Erythroblast (primary cell): ENCODE data around the gene CTNND2.
A peak's percentile ranks its signal among the peaks of the same experiment; 100 is the strongest.

Experiments used
- DNase-seq, 2 experiments: peaks; one replicate each; lab custom pipeline; 2025; lab: John Stamatoyannopoulos, UW
- GATA1 ChIP-seq: IDR thresholded peaks from 2 replicates; pipeline ENCODE4 v1.6.1; 2011; ENCODE audit warnings: low read depth, mild to moderate bottlenecking, control low read depth, low read length, moderate library complexity
- POLR2A ChIP-seq: IDR thresholded peaks from 2 replicates; pipeline ENCODE4 v1.6.1; 2011; ENCODE audit warnings: mild to moderate bottlenecking, low read length

Gene CTNND2

GRCh38 chr5:11785771-11786352 lies 118.4 kb downstream of the CTNND2 start:
- no peak for DNase-seq
- TF ChIP-seq GATA1 (no peak), POLR2A (no peak)

GRCh38 chr5:11780641-11781345 lies 123.5 kb downstream of the CTNND2 start:
- TF ChIP-seq POLR2A (no peak), GATA1 (no peak)
- DNase-seq, result no peak

- DNase-seq, result no peak
- TF ChIP-seq POLR2A (no peak), GATA1 (no peak)
These were observed 127.2 kb downstream of the CTNND2 start for GRCh38 chr5:11777096-11777495.

GRCh38 chr5:11770310-11770709 lies 133.9 kb downstream of the CTNND2 start:
- no peak for TF ChIP-seq POLR2A
- no peak for TF ChIP-seq GATA1

GRCh38 chr5:11760934-11761603 lies 143.2 kb downstream of the CTNND2 start:
- TF ChIP-seq GATA1 (no peak), POLR2A (no peak)
- DNase-seq, result no peak

More at GRCh38 chr5:11770310-11770709, 133.9 kb downstream of the CTNND2 start:
- DNase-seq, result no peak

DNA sequence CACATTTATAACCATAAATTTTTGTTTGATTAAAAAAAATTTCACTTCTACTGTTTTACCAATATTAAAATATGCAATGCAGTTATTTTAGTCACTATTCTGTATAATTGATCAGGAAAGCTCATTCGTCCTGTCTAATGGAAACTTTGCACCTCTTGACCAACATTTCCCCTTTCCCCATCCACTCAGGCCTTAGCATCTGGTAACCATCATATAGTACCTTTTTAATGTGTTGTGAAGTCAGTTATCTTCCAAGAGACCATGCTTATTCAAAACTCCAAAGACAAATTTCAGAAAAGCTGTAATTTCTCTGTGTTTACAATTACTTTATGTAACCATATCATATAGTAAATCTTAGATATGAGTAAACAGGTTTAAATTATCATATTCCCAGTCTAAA lies 145.9 kb downstream of the CTNND2 start:
- DNase-seq, result no peak
- no peak for TF ChIP-seq POLR2A
- TF ChIP-seq GATA1, result no peak

GRCh38 chr5:11757661-11758060 lies 146.6 kb downstream of the CTNND2 start:
- DNase-seq, result no peak
- TF ChIP-seq POLR2A, result no peak

- DNase-seq, result no peak
- TF ChIP-seq POLR2A (no peak), GATA1 (no peak)
These were observed 167.2 kb downstream of the CTNND2 start for GRCh38 chr5:11737010-11737409.

DNA sequence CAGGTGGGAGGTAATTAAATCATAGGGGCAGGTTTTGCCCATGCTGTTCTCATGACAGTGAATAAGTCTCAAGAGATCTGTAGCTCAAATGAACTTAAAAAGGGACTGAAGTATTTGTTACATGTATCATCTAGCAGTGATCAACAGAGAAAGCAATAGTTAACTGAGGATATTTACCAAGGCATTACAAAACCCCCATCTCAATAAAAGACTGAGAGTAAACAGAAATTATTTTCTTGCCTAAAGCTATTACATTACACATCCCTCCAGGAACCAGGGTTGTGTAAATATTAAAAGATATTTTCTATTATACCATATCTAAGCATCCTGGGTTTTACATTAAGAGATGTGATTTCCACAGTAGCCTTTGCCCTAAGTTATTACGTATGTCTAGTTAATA lies 169.9 kb downstream of the CTNND2 start:
- TF ChIP-seq POLR2A, result no peak
- no peak for TF ChIP-seq GATA1
- DNase-seq, result no peak

DNA sequence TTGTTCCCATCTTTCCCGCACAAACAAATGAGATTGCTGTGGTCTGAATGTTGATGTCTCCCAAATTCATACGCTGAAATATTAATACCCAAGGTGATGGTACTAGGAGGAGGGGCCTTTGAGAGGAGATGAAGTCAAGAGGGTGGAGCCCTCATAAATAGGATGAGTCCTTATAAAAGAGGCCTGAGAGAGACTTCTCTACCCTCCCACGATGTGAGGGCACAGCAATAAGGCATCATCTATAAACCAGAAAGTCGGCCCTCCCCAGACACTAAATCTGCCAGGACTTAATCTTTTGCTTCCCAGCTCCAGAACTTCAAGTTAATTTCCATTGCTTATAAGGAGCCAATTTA lies 170.4 kb downstream of the CTNND2 start:
- no peak for DNase-seq
- TF ChIP-seq POLR2A (no peak), GATA1 (no peak)

DNA sequence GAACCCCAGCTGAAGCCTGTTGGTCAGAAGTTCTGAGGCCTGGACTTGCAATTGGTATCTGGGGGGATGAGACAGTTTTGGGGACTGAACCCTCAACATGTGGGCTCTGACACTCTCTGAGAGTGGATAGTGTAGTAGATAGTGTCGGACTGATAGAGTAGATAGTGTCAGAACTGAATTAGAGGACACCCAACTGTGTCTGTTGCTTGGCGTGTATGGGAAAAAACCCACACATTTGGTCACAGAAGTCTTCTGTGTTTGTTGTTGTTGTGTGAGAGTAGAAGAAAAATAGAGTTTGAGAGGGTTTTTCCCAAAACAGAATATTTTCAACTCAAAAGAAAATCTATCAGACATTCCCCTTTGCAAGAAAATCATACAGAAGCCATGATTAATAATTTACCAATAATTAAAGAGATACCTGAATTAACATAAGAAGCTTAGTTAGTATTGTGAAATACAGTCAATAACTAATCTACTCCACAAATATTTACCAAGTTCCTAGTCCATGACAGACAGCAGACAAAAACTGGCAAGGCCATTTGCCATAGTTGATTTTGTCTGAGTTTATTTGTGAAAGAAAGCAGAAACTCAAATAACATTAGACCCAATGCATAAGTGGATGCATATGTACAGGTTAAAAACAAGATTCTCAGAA lies 170.9 kb downstream of the CTNND2 start:
- no peak for DNase-seq
- no peak for TF ChIP-seq POLR2A
- no peak for TF ChIP-seq GATA1

DNA sequence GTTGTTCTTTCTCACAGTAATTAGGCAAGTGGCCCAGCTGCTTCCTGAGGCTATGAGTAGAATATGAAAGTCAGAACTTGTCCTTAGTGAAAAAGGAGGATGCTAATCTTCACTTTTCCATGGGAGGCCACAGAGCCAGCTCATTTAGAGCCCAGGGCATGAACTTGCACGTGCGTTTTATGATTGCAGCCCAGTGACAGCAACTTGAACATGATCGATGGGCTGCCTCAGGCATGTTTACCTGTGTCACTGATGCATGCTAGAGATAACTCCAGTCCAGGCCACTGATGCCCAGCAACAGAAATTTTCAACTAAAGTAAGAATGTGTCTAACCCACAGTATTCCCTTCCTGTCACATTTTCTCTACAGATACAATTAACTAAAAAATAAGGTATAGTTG lies 179.3 kb downstream of the CTNND2 start:
- no peak for DNase-seq

GRCh38 chr5:11719888-11720481 lies 184.3 kb downstream of the CTNND2 start:
- TF ChIP-seq POLR2A (no peak), GATA1 (no peak)
- peak; percentile 12 to 36 for DNase-seq

More for the DNA sequence above, 179.3 kb downstream of the CTNND2 start:
- no peak for TF ChIP-seq GATA1
- TF ChIP-seq POLR2A, result no peak
